DMS114 treated with DMSO at 0.1 percent for 48 hours (cell line): ENCODE results near the gene OXA1L.
"Not testable (repeated sequence)": the region's sequence is repeated elsewhere in the genome, so short reads cannot be mapped to it uniquely, and the experiment has no call there.

Experiments used
- DNase-seq: peaks from one replicate; lab custom pipeline; 2025; ENCODE audit not compliant: unreplicated experiment; lab: John Stamatoyannopoulos, UW

The OXA1L gene

GRCh38 chr14:22766457-22767322 lies at the start of gene OXA1L:
TSS of gene OXA1L (plus strand) at chr14:22766688. CDS start at chr14:22766702, 14 bp downstream.
- peak; percentile 94 for DNase-seq

GRCh38 chr14:22718091-22718490 lies 48.4 kb upstream of the OXA1L start:
- DNase-seq = no peak

GRCh38 chr14:22721213-22721612 lies 45.3 kb upstream of the OXA1L start:
- DNase-seq = no peak

GRCh38 chr14:22723815-22724214 lies 42.7 kb upstream of the OXA1L start:
- no peak for DNase-seq

- not testable (repeated sequence) for DNase-seq
Measured at GRCh38 chr14:22724847-22725246, 41.6 kb upstream of the OXA1L start.

GRCh38 chr14:22725374-22725773 lies 41.1 kb upstream of the OXA1L start:
- not testable (repeated sequence) for DNase-seq

- DNase-seq = no peak
Measured at GRCh38 chr14:22726012-22726411, 40.5 kb upstream of the OXA1L start.

- not testable (repeated sequence) for DNase-seq
Measured at GRCh38 chr14:22732062-22732461, 34.4 kb upstream of the OXA1L start.

GRCh38 chr14:22733829-22734228 lies 32.7 kb upstream of the OXA1L start:
- no peak for DNase-seq

- no peak for DNase-seq
Measured at GRCh38 chr14:22735096-22735495, 31.4 kb upstream of the OXA1L start.

- not testable (repeated sequence) for DNase-seq
Measured at GRCh38 chr14:22736384-22736783, 30.1 kb upstream of the OXA1L start.

- DNase-seq = no peak
Measured at GRCh38 chr14:22737052-22737451, 29.4 kb upstream of the OXA1L start.

- no peak for DNase-seq
Measured at GRCh38 chr14:22739423-22739822, 27.1 kb upstream of the OXA1L start.

GRCh38 chr14:22740020-22740419 lies 26.5 kb upstream of the OXA1L start:
- no peak for DNase-seq

GRCh38 chr14:22747769-22748168 lies 18.7 kb upstream of the OXA1L start:
- DNase-seq = no peak

- DNase-seq = no peak
Measured at GRCh38 chr14:22748206-22748605, 18.3 kb upstream of the OXA1L start.

- no peak for DNase-seq
Measured at GRCh38 chr14:22748631-22749068, 17.8 kb upstream of the OXA1L start.

- DNase-seq = no peak
Measured at GRCh38 chr14:22752422-22752821, 14.1 kb upstream of the OXA1L start.

GRCh38 chr14:22753586-22753985 lies 12.9 kb upstream of the OXA1L start:
- no peak for DNase-seq

- DNase-seq = not testable (repeated sequence)
Measured at GRCh38 chr14:22757972-22758650, 8.4 kb upstream of the OXA1L start.

- no peak for DNase-seq
Measured at GRCh38 chr14:22761734-22762133, 4.8 kb upstream of the OXA1L start.

GRCh38 chr14:22764382-22764781 lies 2.1 kb upstream of the OXA1L start:
- no peak for DNase-seq
